ENCODE measurements around the gene CLDN6. TPM values are rescaled to one million over a fixed set of nuclear protein-coding genes. Genes with fewer than 3 reads are reported as not detected.
A peak's percentile ranks its signal among the peaks of the same experiment; 100 is the strongest.

Gene CLDN6
- total and polyA plus RNA-seq, 9 of the 15 experiments (the other 6 are each of a cell fraction or from before 2014, with no cell fraction given) = 0.22 to 0.75 (median 0.38) TPM; not detected in 3

DNA sequence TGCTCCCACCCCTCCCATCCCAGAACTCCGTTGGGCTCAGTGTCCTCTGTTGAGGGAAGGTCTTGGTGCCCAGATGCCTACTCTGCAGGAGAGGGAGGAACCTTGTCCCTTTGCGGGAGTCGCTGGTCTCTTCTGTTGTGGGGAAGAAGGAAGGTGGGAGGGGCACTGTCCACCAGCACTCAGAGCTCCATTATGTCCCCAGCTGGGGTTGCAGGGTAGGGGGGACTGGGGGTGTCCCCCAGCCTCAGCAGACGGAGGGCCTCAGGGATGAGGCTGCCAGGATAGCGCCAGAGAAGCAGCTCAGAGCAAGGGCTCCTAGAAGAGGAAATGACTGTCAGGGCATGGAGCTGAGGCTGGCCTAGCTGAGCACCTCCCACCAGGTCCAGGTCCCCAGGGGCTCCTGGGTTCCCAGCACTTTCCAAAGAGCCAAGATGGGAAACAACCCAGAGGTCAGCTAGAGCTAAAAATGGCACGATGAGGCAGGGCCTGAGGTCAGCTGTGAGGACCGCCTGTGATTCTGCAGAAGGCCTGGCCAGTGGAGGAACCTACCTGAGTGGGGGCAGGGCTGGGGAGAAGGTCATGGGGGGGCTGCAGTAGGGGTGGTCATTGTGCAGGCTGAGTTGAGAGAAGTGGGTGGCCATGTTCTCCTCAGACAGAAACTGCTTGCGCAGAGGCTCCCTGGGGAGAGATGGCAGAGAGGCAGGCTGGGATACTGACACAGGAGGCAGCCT is 4.9 kb upstream of the CLDN6 start (continued):
- no peak for TF ChIP-seq CHD7 (IDR thresholded peaks at IDR 0.05; ENCODE audit: low read depth, low read length)
- TF ChIP-seq, protein P1, sequence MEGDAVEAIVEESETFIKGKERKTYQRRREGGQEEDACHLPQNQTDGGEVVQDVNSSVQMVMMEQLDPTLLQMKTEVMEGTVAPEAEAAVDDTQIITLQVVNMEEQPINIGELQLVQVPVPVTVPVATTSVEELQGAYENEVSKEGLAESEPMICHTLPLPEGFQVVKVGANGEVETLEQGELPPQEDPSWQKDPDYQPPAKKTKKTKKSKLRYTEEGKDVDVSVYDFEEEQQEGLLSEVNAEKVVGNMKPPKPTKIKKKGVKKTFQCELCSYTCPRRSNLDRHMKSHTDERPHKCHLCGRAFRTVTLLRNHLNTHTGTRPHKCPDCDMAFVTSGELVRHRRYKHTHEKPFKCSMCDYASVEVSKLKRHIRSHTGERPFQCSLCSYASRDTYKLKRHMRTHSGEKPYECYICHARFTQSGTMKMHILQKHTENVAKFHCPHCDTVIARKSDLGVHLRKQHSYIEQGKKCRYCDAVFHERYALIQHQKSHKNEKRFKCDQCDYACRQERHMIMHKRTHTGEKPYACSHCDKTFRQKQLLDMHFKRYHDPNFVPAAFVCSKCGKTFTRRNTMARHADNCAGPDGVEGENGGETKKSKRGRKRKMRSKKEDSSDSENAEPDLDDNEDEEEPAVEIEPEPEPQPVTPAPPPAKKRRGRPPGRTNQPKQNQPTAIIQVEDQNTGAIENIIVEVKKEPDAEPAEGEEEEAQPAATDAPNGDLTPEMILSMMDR (IDR thresholded peaks at IDR 0.05 in 2 of 3, conservative IDR thresholded peaks at IDR 0.05 in 1 of 3; ENCODE audit: insufficient read depth in 2 of 3, low read depth in 1 of 3, low read length in 3 of 3) = no peak
- TF ChIP-seq HSF4 (CRISPR knock-in tag; IDR thresholded peaks at IDR 0.05; ENCODE audit: borderline replicate concordance) = no peak
- TF ChIP-seq ZFP36 (IDR thresholded peaks at IDR 0.05; ENCODE audit: low read depth, low read length, partially characterized antibody) = no peak
- TF ChIP-seq ARHGAP35 (IDR thresholded peaks at IDR 0.05; ENCODE audit: partially characterized antibody) = no peak
- TF ChIP-seq POLR2B (IDR thresholded peaks at IDR 0.05; ENCODE audit: low read depth, partially characterized antibody) = peak; percentile 29
- no peak for TF ChIP-seq NELFE (IDR thresholded peaks at IDR 0.05; ENCODE audit: insufficient read depth, insufficient read length)
- no peak for TF ChIP-seq ZNF12 (CRISPR knock-in tag; IDR thresholded peaks at IDR 0.05)
- TF ChIP-seq, protein P2, sequence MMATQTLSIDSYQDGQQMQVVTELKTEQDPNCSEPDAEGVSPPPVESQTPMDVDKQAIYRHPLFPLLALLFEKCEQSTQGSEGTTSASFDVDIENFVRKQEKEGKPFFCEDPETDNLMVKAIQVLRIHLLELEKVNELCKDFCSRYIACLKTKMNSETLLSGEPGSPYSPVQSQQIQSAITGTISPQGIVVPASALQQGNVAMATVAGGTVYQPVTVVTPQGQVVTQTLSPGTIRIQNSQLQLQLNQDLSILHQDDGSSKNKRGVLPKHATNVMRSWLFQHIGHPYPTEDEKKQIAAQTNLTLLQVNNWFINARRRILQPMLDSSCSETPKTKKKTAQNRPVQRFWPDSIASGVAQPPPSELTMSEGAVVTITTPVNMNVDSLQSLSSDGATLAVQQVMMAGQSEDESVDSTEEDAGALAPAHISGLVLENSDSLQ (IDR thresholded peaks at IDR 0.05) = 0 out of 2 replicates have a peak, but pooled peaks have one; percentile 16
- TF ChIP-seq ZNF24 (IDR thresholded peaks at IDR 0.05) = no peak
- no peak for TF ChIP-seq VEZF1 (CRISPR knock-in tag; IDR thresholded peaks at IDR 0.05)

All from K562 (cell line).